H1 (cell line): ENCODE measurements around the gene DYNC2I2. TPM values are rescaled to one million over a fixed set of nuclear protein-coding genes. Genes with fewer than 3 reads are reported as not detected.
A peak's percentile ranks its signal among the peaks of the same experiment; 100 is the strongest.

Experiments
- BACH1 ChIP-seq: IDR thresholded peaks from 2 replicates; pipeline ENCODE4 v1.6.1; 2012; ENCODE audit warnings: low read length, improper control_type of control experiment
- CREB1 ChIP-seq: IDR thresholded peaks from 2 replicates; pipeline ENCODE4 v1.6.1; 2012; ENCODE audit warnings: inconsistent platforms
- EGR1 ChIP-seq: IDR thresholded peaks from 2 replicates; pipeline ENCODE4 v1.6.1; 2011; ENCODE audit warnings: low read depth, low read length, borderline replicate concordance
- EP300 ChIP-seq, 2 experiments: IDR thresholded peaks; 1 replicate in 1 of 2; 2 replicates in 1 of 2; pipeline ENCODE4 v1.6.1; 2011 to 2012; ENCODE audit warnings: low read depth in 2 of 2, low read length in 2 of 2, mild to moderate bottlenecking in 2 of 2, borderline replicate concordance in 1 of 2, inconsistent platforms in 1 of 2, moderate library complexity in 1 of 2
- FOSL1 ChIP-seq: IDR thresholded peaks from 2 replicates; pipeline ENCODE4 v1.6.1; 2011; ENCODE audit warnings: mild to moderate bottlenecking, low read depth, low read length, moderate library complexity; ENCODE audit not compliant: insufficient read depth
- SP2 ChIP-seq: IDR thresholded peaks from 2 replicates; pipeline ENCODE4 v1.6.1; 2012; ENCODE audit warnings: mild to moderate bottlenecking, low read length, inconsistent platforms
- SP4 ChIP-seq: IDR thresholded peaks from 2 replicates; pipeline ENCODE4 v1.6.1; 2012; ENCODE audit warnings: low read length, inconsistent platforms
- TCF12 ChIP-seq: IDR thresholded peaks from 2 replicates; pipeline ENCODE4 v1.6.1; 2011; ENCODE audit warnings: low read depth, mild to moderate bottlenecking, low read length
- polyA plus RNA-seq, 7 experiments: library from polyadenylated mRNA; depleted of rRNA in 3 of 7; stranded (reverse) in 5 of 7; unstranded in 2 of 7; fragments of >200 nt in 5 of 7; fragments of 200-250 nt in 2 of 7; gene quantifications; 1 replicate in 5 of 7; 2 replicates in 1 of 7; 4 replicates in 1 of 7; pipeline versions ENCODE4 v1.2.1 to v1.2.3, GENCODE V29; 2011 to 2013; ENCODE audit warnings: missing spikeins in 2 of 7, mixed read lengths in 2 of 7
- total RNA-seq: library from RNA; stranded (reverse); fragmentation: NEBNext Ultra II Directional; extraction: Animal tissue kit (Norgen Biotek cat#: 25700); gene quantifications from 2 replicates; pipeline ENCODE4 v1.2.1, GENCODE V29; 2021
- TF ChIP-seq, protein P1 (sequence below): fragments of 300-600 bp; sonication (generic); IDR thresholded peaks from 2 replicates; pipeline ENCODE4 v1.7.1; 2012; ENCODE audit warnings: low read length, moderate library complexity, mild to moderate bottlenecking, inconsistent platforms; ENCODE audit not compliant: insufficient replicate concordance
- TF ChIP-seq, protein P2 (sequence below): IDR thresholded peaks from 2 replicates; pipeline ENCODE4 v1.6.1; 2012; ENCODE audit warnings: inconsistent platforms

The DYNC2I2 gene
- total and polyA plus RNA-seq, 2 of the 8 experiments (the other 6 are each of a cell fraction or from before 2014, with no cell fraction given): 58.0 to 78.5 TPM

GRCh38 chr9:128688501-128689292 lies 32.0 kb upstream of the DYNC2I2 start, which contains the start of gene SET (continued):
- TF ChIP-seq, protein P1, sequence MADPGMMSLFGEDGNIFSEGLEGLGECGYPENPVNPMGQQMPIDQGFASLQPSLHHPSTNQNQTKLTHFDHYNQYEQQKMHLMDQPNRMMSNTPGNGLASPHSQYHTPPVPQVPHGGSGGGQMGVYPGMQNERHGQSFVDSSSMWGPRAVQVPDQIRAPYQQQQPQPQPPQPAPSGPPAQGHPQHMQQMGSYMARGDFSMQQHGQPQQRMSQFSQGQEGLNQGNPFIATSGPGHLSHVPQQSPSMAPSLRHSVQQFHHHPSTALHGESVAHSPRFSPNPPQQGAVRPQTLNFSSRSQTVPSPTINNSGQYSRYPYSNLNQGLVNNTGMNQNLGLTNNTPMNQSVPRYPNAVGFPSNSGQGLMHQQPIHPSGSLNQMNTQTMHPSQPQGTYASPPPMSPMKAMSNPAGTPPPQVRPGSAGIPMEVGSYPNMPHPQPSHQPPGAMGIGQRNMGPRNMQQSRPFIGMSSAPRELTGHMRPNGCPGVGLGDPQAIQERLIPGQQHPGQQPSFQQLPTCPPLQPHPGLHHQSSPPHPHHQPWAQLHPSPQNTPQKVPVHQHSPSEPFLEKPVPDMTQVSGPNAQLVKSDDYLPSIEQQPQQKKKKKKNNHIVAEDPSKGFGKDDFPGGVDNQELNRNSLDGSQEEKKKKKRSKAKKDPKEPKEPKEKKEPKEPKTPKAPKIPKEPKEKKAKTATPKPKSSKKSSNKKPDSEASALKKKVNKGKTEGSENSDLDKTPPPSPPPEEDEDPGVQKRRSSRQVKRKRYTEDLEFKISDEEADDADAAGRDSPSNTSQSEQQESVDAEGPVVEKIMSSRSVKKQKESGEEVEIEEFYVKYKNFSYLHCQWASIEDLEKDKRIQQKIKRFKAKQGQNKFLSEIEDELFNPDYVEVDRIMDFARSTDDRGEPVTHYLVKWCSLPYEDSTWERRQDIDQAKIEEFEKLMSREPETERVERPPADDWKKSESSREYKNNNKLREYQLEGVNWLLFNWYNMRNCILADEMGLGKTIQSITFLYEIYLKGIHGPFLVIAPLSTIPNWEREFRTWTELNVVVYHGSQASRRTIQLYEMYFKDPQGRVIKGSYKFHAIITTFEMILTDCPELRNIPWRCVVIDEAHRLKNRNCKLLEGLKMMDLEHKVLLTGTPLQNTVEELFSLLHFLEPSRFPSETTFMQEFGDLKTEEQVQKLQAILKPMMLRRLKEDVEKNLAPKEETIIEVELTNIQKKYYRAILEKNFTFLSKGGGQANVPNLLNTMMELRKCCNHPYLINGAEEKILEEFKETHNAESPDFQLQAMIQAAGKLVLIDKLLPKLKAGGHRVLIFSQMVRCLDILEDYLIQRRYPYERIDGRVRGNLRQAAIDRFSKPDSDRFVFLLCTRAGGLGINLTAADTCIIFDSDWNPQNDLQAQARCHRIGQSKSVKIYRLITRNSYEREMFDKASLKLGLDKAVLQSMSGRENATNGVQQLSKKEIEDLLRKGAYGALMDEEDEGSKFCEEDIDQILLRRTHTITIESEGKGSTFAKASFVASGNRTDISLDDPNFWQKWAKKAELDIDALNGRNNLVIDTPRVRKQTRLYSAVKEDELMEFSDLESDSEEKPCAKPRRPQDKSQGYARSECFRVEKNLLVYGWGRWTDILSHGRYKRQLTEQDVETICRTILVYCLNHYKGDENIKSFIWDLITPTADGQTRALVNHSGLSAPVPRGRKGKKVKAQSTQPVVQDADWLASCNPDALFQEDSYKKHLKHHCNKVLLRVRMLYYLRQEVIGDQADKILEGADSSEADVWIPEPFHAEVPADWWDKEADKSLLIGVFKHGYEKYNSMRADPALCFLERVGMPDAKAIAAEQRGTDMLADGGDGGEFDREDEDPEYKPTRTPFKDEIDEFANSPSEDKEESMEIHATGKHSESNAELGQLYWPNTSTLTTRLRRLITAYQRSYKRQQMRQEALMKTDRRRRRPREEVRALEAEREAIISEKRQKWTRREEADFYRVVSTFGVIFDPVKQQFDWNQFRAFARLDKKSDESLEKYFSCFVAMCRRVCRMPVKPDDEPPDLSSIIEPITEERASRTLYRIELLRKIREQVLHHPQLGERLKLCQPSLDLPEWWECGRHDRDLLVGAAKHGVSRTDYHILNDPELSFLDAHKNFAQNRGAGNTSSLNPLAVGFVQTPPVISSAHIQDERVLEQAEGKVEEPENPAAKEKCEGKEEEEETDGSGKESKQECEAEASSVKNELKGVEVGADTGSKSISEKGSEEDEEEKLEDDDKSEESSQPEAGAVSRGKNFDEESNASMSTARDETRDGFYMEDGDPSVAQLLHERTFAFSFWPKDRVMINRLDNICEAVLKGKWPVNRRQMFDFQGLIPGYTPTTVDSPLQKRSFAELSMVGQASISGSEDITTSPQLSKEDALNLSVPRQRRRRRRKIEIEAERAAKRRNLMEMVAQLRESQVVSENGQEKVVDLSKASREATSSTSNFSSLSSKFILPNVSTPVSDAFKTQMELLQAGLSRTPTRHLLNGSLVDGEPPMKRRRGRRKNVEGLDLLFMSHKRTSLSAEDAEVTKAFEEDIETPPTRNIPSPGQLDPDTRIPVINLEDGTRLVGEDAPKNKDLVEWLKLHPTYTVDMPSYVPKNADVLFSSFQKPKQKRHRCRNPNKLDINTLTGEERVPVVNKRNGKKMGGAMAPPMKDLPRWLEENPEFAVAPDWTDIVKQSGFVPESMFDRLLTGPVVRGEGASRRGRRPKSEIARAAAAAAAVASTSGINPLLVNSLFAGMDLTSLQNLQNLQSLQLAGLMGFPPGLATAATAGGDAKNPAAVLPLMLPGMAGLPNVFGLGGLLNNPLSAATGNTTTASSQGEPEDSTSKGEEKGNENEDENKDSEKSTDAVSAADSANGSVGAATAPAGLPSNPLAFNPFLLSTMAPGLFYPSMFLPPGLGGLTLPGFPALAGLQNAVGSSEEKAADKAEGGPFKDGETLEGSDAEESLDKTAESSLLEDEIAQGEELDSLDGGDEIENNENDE: no peak
- TF ChIP-seq BACH1: no peak
- no peak for TF ChIP-seq SP4
- TF ChIP-seq EP300 (IDR thresholded peaks at IDR 0.05; ENCODE audit: borderline replicate concordance in 1 of 2, low read depth in 2 of 2, low read length in 2 of 2): peak in 1 of 2 experiments; percentile 3; a peak in 1 of 3 replicates
- no peak for TF ChIP-seq SP2
- TF ChIP-seq CREB1: peak; percentile 33; the same call in 1 of the 2 replicates
- peak; percentile 49; the same call in 1 of the 2 replicates for TF ChIP-seq EGR1
- 0 out of 2 replicates have a peak, but pooled peaks have one; percentile 24 for TF ChIP-seq FOSL1
- TF ChIP-seq, protein P2, sequence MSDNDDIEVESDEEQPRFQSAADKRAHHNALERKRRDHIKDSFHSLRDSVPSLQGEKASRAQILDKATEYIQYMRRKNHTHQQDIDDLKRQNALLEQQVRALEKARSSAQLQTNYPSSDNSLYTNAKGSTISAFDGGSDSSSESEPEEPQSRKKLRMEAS: peak; percentile 63
- 0 out of 2 replicates have a peak, but pooled peaks have one; percentile 3 for TF ChIP-seq TCF12
